SK-N-SH treated with all-trans-retinoic acid at 6 μM for 48 hours (cell line): ENCODE data around the gene TLCD5.

Experiments
- ATAC-seq: fragments of 200-7000 bp; cut with Tn5 transposase; 3 replicates; pipeline ENCODE4 v1.9.1; 2020; ENCODE audit warnings: mild to moderate bottlenecking, moderate library complexity
- ARNTL ChIP-seq: fragments of 450-650 bp; formaldehyde crosslinking; IDR thresholded peaks from 2 replicates; pipeline ENCODE4 v1.5.0; 2020; ENCODE audit warnings: low read depth, mild to moderate bottlenecking, moderate library complexity, borderline replicate concordance
- BACH2 ChIP-seq: fragments of 250-450 bp; sonication (Bioruptor Pico); IDR thresholded peaks from 2 replicates; pipeline ENCODE4 v1.9.0; 2021; ENCODE audit warnings: mild to moderate bottlenecking, borderline replicate concordance
- CSDC2 ChIP-seq: fragments of 250-450 bp; sonication (Bioruptor Pico); IDR thresholded peaks from 2 replicates; pipeline ENCODE4 v1.5.0; 2020; ENCODE audit warnings: mild to moderate bottlenecking, moderate library complexity
- ESRRG ChIP-seq: fragments of 250-450 bp; sonication (Bioruptor Pico); IDR thresholded peaks from 2 replicates; pipeline ENCODE4 v1.6.1; 2021; ENCODE audit warnings: mild to moderate bottlenecking
- GLIS3 ChIP-seq: fragments of 250-450 bp; sonication (Bioruptor Pico); IDR thresholded peaks from 2 replicates; pipeline ENCODE4 v1.5.0; 2020; ENCODE audit warnings: mild to moderate bottlenecking, moderate library complexity
- ISL1 ChIP-seq: fragments of 250-450 bp; sonication (Bioruptor Pico); IDR thresholded peaks from 2 replicates; pipeline ENCODE4 v2.1.2; 2022; ENCODE audit warnings: mild to moderate bottlenecking, moderate library complexity
- OSR1 ChIP-seq: fragments of 250-450 bp; sonication (Bioruptor Pico); IDR thresholded peaks from 2 replicates; pipeline ENCODE4 v1.8.0; 2022; ENCODE audit warnings: moderate library complexity, mild to moderate bottlenecking, inconsistent platforms
- PATZ1 ChIP-seq: fragments of 250-450 bp; sonication (Bioruptor Pico); IDR thresholded peaks from 2 replicates; pipeline ENCODE4 v1.8.0; 2020; ENCODE audit warnings: mild to moderate bottlenecking, moderate library complexity, borderline replicate concordance
- PPARA ChIP-seq: fragments of 250-450 bp; sonication (Bioruptor Pico); IDR thresholded peaks from 2 replicates; pipeline ENCODE4 v1.5.0; 2020; ENCODE audit warnings: mild to moderate bottlenecking, borderline replicate concordance
- RARB ChIP-seq: fragments of 250-450 bp; sonication (Bioruptor Pico); IDR thresholded peaks from 2 replicates; pipeline ENCODE4 v1.8.0; 2021; ENCODE audit warnings: mild to moderate bottlenecking, moderate library complexity
- SNAI2 ChIP-seq: fragments of 250-450 bp; sonication (Bioruptor Pico); IDR thresholded peaks from 2 replicates; pipeline ENCODE4 v1.5.0; 2020; ENCODE audit warnings: mild to moderate bottlenecking, moderate library complexity
- TCF4 ChIP-seq: fragments of 250-450 bp; sonication (Bioruptor Pico); IDR thresholded peaks from 2 replicates; pipeline ENCODE4 v1.8.0; 2021; ENCODE audit warnings: mild to moderate bottlenecking, moderate library complexity, borderline replicate concordance
- TOX ChIP-seq: fragments of 250-450 bp; sonication (Bioruptor Pico); IDR thresholded peaks from 2 replicates; pipeline ENCODE4 v1.8.0; 2021; ENCODE audit warnings: mild to moderate bottlenecking, moderate library complexity, borderline replicate concordance
- TSHZ2 ChIP-seq: fragments of 250-450 bp; sonication (Bioruptor Pico); IDR thresholded peaks from 2 replicates; pipeline ENCODE4 v1.5.0; 2020; ENCODE audit warnings: mild to moderate bottlenecking, moderate library complexity
- ZC3H10 ChIP-seq: fragments of 250-450 bp; sonication (Bioruptor Pico); IDR thresholded peaks from 2 replicates; pipeline ENCODE4 v1.5.1; 2021; ENCODE audit warnings: mild to moderate bottlenecking, moderate library complexity
- ZFP3 ChIP-seq: fragments of 250-450 bp; sonication (Bioruptor Pico); IDR thresholded peaks from 2 replicates; pipeline ENCODE4 v1.5.0; 2020; ENCODE audit warnings: mild to moderate bottlenecking, moderate library complexity
- ZFP30 ChIP-seq: fragments of 450-650 bp; formaldehyde crosslinking; IDR thresholded peaks from 2 replicates; pipeline ENCODE4 v1.5.0; 2022; ENCODE audit warnings: mild to moderate bottlenecking, moderate library complexity
- ZNF565 ChIP-seq: fragments of 450-650 bp; formaldehyde crosslinking; conservative IDR thresholded peaks from 2 replicates; pipeline ENCODE4 v1.5.0; 2020; ENCODE audit warnings: low read depth, mild to moderate bottlenecking, moderate library complexity
- ZNF70 ChIP-seq: fragments of 450-650 bp; formaldehyde crosslinking; IDR thresholded peaks from 2 replicates; pipeline ENCODE4 v1.5.0; 2020; ENCODE audit warnings: mild to moderate bottlenecking, moderate library complexity
- ZNF8 ChIP-seq: fragments of 450-650 bp; formaldehyde crosslinking; IDR thresholded peaks from 2 replicates; pipeline ENCODE4 v1.5.0; 2020; ENCODE audit warnings: mild to moderate bottlenecking, moderate library complexity
- TF ChIP-seq, protein P1 (sequence below): fragments of 250-450 bp; sonication (Bioruptor Pico); IDR thresholded peaks from 2 replicates; pipeline ENCODE4 v1.5.1; 2021; ENCODE audit warnings: mild to moderate bottlenecking, moderate library complexity
- TF ChIP-seq, protein P2 (sequence below): fragments of 250-450 bp; sonication (Bioruptor Pico); IDR thresholded peaks from 2 replicates; pipeline ENCODE4 v1.8.0; 2021; ENCODE audit warnings: low read depth, mild to moderate bottlenecking, moderate library complexity, borderline replicate concordance

The TLCD5 gene

GRCh38 chr11:120354779-120355178 is 29.7 kb downstream of the TLCD5 start:
- no peak for ATAC-seq
- TF ChIP-seq OSR1 (no peak), ISL1 (CRISPR knock-in tag) (no peak), RARB (CRISPR knock-in tag) (no peak), ZC3H10 (CRISPR knock-in tag) (no peak), BACH2 (CRISPR knock-in tag) (no peak), ARNTL (no peak), ZNF70 (CRISPR knock-in tag) (no peak), TOX (CRISPR knock-in tag) (no peak), ZNF565 (CRISPR knock-in tag) (no peak), ZFP3 (CRISPR knock-in tag) (no peak), PPARA (CRISPR knock-in tag) (no peak), PATZ1 (CRISPR knock-in tag) (no peak), TCF4 (CRISPR knock-in tag) (no peak), ESRRG (CRISPR knock-in tag) (no peak), ZNF8 (CRISPR knock-in tag) (no peak), TSHZ2 (CRISPR knock-in tag) (no peak)
- TF ChIP-seq, protein P1, sequence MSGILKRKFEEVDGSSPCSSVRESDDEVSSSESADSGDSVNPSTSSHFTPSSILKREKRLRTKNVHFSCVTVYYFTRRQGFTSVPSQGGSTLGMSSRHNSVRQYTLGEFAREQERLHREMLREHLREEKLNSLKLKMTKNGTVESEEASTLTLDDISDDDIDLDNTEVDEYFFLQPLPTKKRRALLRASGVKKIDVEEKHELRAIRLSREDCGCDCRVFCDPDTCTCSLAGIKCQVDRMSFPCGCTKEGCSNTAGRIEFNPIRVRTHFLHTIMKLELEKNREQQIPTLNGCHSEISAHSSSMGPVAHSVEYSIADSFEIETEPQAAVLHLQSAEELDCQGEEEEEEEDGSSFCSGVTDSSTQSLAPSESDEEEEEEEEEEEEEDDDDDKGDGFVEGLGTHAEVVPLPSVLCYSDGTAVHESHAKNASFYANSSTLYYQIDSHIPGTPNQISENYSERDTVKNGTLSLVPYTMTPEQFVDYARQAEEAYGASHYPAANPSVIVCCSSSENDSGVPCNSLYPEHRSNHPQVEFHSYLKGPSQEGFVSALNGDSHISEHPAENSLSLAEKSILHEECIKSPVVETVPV (CRISPR knock-in tag): no peak
- TF ChIP-seq, protein P2, sequence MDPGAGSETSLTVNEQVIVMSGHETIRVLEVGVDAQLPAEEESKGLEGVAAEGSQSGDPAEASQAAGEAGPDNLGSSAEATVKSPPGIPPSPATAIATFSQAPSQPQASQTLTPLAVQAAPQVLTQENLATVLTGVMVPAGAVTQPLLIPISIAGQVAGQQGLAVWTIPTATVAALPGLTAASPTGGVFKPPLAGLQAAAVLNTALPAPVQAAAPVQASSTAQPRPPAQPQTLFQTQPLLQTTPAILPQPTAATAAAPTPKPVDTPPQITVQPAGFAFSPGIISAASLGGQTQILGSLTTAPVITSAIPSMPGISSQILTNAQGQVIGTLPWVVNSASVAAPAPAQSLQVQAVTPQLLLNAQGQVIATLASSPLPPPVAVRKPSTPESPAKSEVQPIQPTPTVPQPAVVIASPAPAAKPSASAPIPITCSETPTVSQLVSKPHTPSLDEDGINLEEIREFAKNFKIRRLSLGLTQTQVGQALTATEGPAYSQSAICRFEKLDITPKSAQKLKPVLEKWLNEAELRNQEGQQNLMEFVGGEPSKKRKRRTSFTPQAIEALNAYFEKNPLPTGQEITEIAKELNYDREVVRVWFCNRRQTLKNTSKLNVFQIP (CRISPR knock-in tag): no peak

GRCh38 chr11:120357620-120358019 is 32.5 kb downstream of the TLCD5 start:
- TF ChIP-seq ZFP30: no peak
- TF ChIP-seq TSHZ2 (CRISPR knock-in tag): no peak
- TF ChIP-seq ZNF70 (CRISPR knock-in tag): no peak
- no peak for TF ChIP-seq ZC3H10 (CRISPR knock-in tag)
- TF ChIP-seq BACH2 (CRISPR knock-in tag): no peak
- ATAC-seq: no peak

DNA sequence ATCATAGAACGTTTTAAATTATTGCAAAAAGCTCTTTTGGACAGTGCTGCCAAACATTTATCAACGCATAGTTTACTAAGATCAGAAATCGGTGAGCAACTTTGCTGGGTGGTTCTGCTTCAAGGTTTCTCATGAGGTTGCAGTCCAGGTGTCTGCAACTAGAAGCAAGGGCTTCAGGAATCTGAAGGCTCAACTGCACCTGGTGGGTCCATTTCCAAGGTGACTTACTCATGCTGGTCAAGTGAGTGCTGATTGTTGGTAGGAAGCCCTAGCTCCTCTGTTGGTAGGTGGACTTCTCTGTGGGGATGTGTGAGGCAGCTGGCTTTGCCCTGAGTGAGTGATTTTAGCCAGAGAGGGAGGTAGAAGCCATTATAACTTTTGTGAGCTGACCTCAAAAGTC is 33.6 kb downstream of the TLCD5 start:
- no peak for TF ChIP-seq ZFP3 (CRISPR knock-in tag)
- TF ChIP-seq GLIS3 (CRISPR knock-in tag): no peak
- TF ChIP-seq CSDC2 (CRISPR knock-in tag): no peak
- no peak for TF ChIP-seq PPARA (CRISPR knock-in tag)
- no peak for TF ChIP-seq SNAI2 (CRISPR knock-in tag)
- no peak for ATAC-seq
